ENCODE measurements around the gene NTN1. TPM values are rescaled to one million over a fixed set of nuclear protein-coding genes. Genes with fewer than 3 reads are reported as not detected.
A peak's percentile ranks its signal among the peaks of the same experiment; 100 is the strongest.

Gene NTN1
- total RNA-seq, 2 donors from 2014 or later: 68.8 to 79.0 TPM

- H3K36me3 ChIP-seq: no peaks in the 10 kb centered on the region
- ATAC-seq (ENCODE audit: insufficient number of reproducible peaks, low FRiP score, low read depth) (no peak), DNase-seq (ENCODE audit: low spot score) (no peak)
- peaks cover 13 to 52% of the 10 kb centered on the region in 2 donors for H3K4me1 ChIP-seq (ENCODE audit: control insufficient read depth in 1 of 2, low read depth in 2 of 2)
- TF ChIP-seq CTCF (IDR thresholded peaks at IDR 0.05): no peak
- H3K27ac ChIP-seq: peak overlapping the region; percentile 31 to 54
- H3K9me3 ChIP-seq: no peaks in the 10 kb centered on the region
- H3K27me3 ChIP-seq (replicated peaks; ENCODE audit: insufficient read depth): no peaks in the 10 kb centered on the region
- H3K4me3 ChIP-seq: peak overlapping the region; percentile 45
Observed at GRCh38 chr17:9032151-9032550, 10.8 kb downstream of the NTN1 start.

GRCh38 chr17:9032583-9032982 is 11.3 kb downstream of the NTN1 start:
- ATAC-seq (ENCODE audit: insufficient number of reproducible peaks, low FRiP score, low read depth): no peak
- no peaks in the 10 kb centered on the region for H3K27me3 ChIP-seq (replicated peaks; ENCODE audit: insufficient read depth)
- no peak for DNase-seq (ENCODE audit: low spot score)
- peak overlapping the region; percentile 45 for H3K4me3 ChIP-seq
- TF ChIP-seq CTCF (IDR thresholded peaks at IDR 0.05): no peak
- H3K9me3 ChIP-seq: no peaks in the 10 kb centered on the region
- H3K4me1 ChIP-seq (ENCODE audit: control insufficient read depth in 1 of 2, low read depth in 2 of 2): peaks cover 13 to 49% of the 10 kb centered on the region in 2 donors
- peak overlapping the region; percentile 31 to 54 for H3K27ac ChIP-seq
- H3K36me3 ChIP-seq: no peaks in the 10 kb centered on the region

- DNase-seq (ENCODE audit: low spot score) (no peak), ATAC-seq (ENCODE audit: insufficient number of reproducible peaks, low FRiP score, low read depth) (no peak)
- Histone ChIP-seq H3K27ac (no peak overlapping the region), H3K4me3 (no peak overlapping the region), H3K36me3 (no peaks in the 10 kb centered on the region), H3K9me3 (no peaks in the 10 kb centered on the region), H3K27me3 (replicated peaks; ENCODE audit: insufficient read depth) (no peaks in the 10 kb centered on the region), H3K4me1 (ENCODE audit: control insufficient read depth in 1 of 2, low read depth in 2 of 2) (peaks cover 5 to 24% of the 10 kb centered on the region in 2 donors)
- TF ChIP-seq CTCF (IDR thresholded peaks at IDR 0.05): no peak
Observed at GRCh38 chr17:9035249-9035648, 13.9 kb downstream of the NTN1 start.

GRCh38 chr17:9036336-9036735 is 15.0 kb downstream of the NTN1 start:
- ATAC-seq (ENCODE audit: insufficient number of reproducible peaks, low FRiP score, low read depth): no peak

GRCh38 chr17:9037736-9038135 is 16.4 kb downstream of the NTN1 start:
- no peak overlapping the region for H3K4me3 ChIP-seq
- TF ChIP-seq CTCF (IDR thresholded peaks at IDR 0.05): no peak
- no peaks in the 10 kb centered on the region for H3K9me3 ChIP-seq
- no peaks in the 10 kb centered on the region for H3K27me3 ChIP-seq (replicated peaks; ENCODE audit: insufficient read depth)
- no peaks in the 10 kb centered on the region for H3K36me3 ChIP-seq
- ATAC-seq (ENCODE audit: insufficient number of reproducible peaks, low FRiP score, low read depth) (no peak), DNase-seq (ENCODE audit: low spot score) (no peak)
- no peak overlapping the region for H3K27ac ChIP-seq
- H3K4me1 ChIP-seq (ENCODE audit: control insufficient read depth in 1 of 2, low read depth in 2 of 2): peaks cover 0 to 11% of the 10 kb centered on the region in 2 donors

More at GRCh38 chr17:9036336-9036735, 15.0 kb downstream of the NTN1 start:
- no peak for DNase-seq (ENCODE audit: low spot score)
- H3K9me3 ChIP-seq: no peaks in the 10 kb centered on the region
- H3K27ac ChIP-seq: no peak overlapping the region
- no peak overlapping the region for H3K4me3 ChIP-seq
- H3K27me3 ChIP-seq (replicated peaks; ENCODE audit: insufficient read depth): no peaks in the 10 kb centered on the region
- no peaks in the 10 kb centered on the region for H3K36me3 ChIP-seq
- H3K4me1 ChIP-seq (ENCODE audit: control insufficient read depth in 1 of 2, low read depth in 2 of 2): peaks cover 5 to 22% of the 10 kb centered on the region in 2 donors
- TF ChIP-seq CTCF (IDR thresholded peaks at IDR 0.05): no peak
